GM18511 (cell line): ENCODE measurements around the gene TBC1D2.
A peak's percentile ranks its signal among the peaks of the same experiment; 100 is the strongest.

Experiments used
- ATAC-seq: cut with Tn5 transposase; IDR thresholded peaks from one replicate; pipeline ENCODE4 v1.9.1; 2021; ENCODE audit warnings: mild to moderate bottlenecking, moderate library complexity; ENCODE audit not compliant: unreplicated experiment

The TBC1D2 gene

GRCh38 chr9:98218562-98219363 lies 36.7 kb downstream of the TBC1D2 start:
- ATAC-seq, result no peak

- no peak for ATAC-seq
Observed at GRCh38 chr9:98217255-98217654, 38.2 kb downstream of the TBC1D2 start.

- ATAC-seq, result no peak
Observed at GRCh38 chr9:98216391-98216790, 39.1 kb downstream of the TBC1D2 start.

- no peak for ATAC-seq
Observed at GRCh38 chr9:98215821-98216220, 39.6 kb downstream of the TBC1D2 start.

GRCh38 chr9:98215271-98215670 lies 40.2 kb downstream of the TBC1D2 start:
- no peak for ATAC-seq

- no peak for ATAC-seq
Observed at GRCh38 chr9:98214811-98215210, 40.6 kb downstream of the TBC1D2 start.

- ATAC-seq, result no peak
Observed at GRCh38 chr9:98211260-98211659, 44.2 kb downstream of the TBC1D2 start.

- ATAC-seq, result no peak
Observed at GRCh38 chr9:98210435-98210834, 45.0 kb downstream of the TBC1D2 start.

GRCh38 chr9:98209530-98209929 lies 45.9 kb downstream of the TBC1D2 start:
- ATAC-seq, result no peak

GRCh38 chr9:98208635-98209034 lies 46.8 kb downstream of the TBC1D2 start:
- ATAC-seq, result no peak

- ATAC-seq, result no peak
Observed at GRCh38 chr9:98207606-98208005, 47.8 kb downstream of the TBC1D2 start.

- no peak for ATAC-seq
Observed at GRCh38 chr9:98206754-98207153, 48.7 kb downstream of the TBC1D2 start.

GRCh38 chr9:98204692-98205091 lies 50.8 kb downstream of the TBC1D2 start:
- ATAC-seq, result no peak

- ATAC-seq, result no peak
Observed at GRCh38 chr9:98203153-98203552, 52.3 kb downstream of the TBC1D2 start.

GRCh38 chr9:98202252-98202651 lies 53.2 kb downstream of the TBC1D2 start:
- no peak for ATAC-seq

- no peak for ATAC-seq
Observed at GRCh38 chr9:98201749-98202148, 53.7 kb downstream of the TBC1D2 start.

- peak; percentile 67 for ATAC-seq
Observed at GRCh38 chr9:98201102-98201501, 54.3 kb downstream of the TBC1D2 start.

GRCh38 chr9:98199388-98200033 lies 55.9 kb downstream of the TBC1D2 start:
- no peak for ATAC-seq

GRCh38 chr9:98195671-98196070 lies 59.8 kb downstream of the TBC1D2 start:
- ATAC-seq, result no peak

GRCh38 chr9:98193336-98193944 lies 62.0 kb downstream of the TBC1D2 start:
- no peak for ATAC-seq

- peak; percentile 79 for ATAC-seq
Observed at GRCh38 chr9:98192503-98193335, 62.7 kb downstream of the TBC1D2 start, which contains the start of gene CORO2A. TSS of gene CORO2A (minus strand) at chr9:98192637. CDS start at chr9:98157660, 34,977 bp downstream.
